Ammon's horn (tissue), 1 donor: Measurements from ENCODE around the gene TRIB2.
A peak's percentile ranks its signal among the peaks of the same experiment; 100 is the strongest.
"Not testable (repeated sequence)": the region's sequence is repeated elsewhere in the genome, so short reads cannot be mapped to it uniquely, and the experiment has no call there.

Experiments
- DNase-seq: peaks from one replicate; pipeline ENCODE4 v3.0.0-alpha.2; 2016; ENCODE audit warnings: low spot score

The TRIB2 gene

DNA sequence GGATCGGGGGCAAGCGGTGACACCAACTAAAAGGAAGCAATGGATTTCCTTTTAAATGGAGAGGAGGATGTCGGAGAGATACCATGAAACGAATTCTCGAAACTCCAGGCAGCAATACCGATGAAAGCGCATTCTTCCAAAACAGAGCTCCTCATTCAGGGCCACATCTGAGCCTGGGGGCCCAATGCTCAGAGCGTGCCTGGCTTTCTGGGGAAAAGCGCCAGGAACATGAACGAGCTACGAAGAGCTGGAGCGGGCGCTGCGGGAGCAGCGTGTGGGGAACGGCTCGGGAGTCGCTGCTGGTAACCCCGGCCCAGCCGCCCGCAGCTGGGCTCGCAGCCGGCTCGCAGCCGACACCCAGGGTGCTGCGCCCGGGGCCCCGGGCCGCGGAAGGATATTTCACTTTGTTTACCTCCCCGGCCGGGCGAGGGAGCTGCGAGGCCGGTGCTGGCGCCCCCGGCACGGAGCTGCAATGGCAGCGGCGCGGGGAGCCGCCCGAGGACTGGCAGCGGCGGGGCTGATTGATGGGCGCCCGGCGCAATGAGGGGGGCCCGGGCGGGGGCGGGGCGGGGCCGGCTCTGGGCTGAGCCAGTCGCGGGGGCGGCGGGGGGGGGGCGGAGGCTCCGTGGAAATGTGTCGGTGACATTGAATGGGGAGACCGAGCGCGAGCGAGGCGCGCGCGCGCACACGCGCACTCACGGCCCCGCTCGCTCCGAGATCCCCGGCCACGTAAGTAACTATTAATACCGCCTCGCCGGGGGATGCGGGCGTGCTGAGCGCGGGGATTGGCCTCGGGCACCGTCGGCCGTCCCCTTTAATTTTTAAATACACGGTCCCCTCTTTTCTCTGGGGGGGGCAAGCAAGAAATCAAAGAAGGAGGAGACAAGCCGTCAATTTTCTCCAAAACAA lies at the start of gene TRIB2:
Gene TRIB2 (plus strand): TSS at position 655 of the 909 bp plus-strand sequence. CDS start 1,372 bp downstream, outside the sequence.
- DNase-seq, result peak; percentile 84

DNA sequence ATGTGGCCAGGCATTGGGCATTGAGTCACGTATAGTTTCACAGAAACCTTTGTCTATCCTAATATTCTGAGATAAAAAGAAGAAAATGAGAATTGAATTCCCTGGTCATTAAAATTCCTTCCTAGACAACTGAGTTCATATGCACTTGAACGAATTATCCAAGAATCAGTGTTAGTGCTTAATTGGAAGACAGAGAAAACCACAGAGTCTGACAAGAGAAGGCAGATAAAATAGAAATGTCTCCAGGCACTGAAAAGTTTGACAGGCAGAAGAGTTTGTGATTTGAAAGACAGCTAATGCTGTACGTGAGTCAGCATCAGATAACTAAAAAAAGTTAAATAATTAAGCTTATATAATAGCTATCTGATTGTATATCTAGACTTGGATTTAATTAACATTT lies 47.7 kb upstream of the TRIB2 start:
- no peak for DNase-seq

DNA sequence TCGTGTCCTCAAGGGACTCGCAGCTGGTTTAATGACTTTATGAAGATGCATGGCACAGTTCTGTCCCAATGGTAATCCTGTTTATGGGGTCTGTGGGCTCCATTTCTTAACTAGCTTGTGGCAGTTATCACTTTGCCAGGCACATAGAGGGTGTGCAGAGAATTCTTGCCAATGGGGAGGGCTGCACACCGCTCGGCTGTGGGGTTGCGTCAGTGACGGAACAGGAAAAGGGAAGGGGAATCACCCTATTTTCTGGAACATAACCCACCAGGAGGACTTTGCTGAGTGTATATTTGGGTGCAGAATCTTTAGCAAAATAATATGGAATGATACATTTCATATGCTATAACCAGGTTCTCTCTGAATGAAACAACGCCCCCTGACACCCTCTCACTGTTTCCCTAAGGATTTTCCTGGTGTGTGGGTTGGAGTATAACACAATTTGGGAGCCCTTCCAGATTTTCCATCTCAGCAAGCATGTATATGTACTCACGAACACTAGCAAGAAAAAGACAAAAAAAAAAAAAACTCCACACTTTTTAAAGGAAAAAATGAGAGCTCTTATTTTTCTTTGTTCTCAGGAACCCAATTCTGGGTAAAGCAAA lies 43.9 kb upstream of the TRIB2 start:
- no peak for DNase-seq

DNA sequence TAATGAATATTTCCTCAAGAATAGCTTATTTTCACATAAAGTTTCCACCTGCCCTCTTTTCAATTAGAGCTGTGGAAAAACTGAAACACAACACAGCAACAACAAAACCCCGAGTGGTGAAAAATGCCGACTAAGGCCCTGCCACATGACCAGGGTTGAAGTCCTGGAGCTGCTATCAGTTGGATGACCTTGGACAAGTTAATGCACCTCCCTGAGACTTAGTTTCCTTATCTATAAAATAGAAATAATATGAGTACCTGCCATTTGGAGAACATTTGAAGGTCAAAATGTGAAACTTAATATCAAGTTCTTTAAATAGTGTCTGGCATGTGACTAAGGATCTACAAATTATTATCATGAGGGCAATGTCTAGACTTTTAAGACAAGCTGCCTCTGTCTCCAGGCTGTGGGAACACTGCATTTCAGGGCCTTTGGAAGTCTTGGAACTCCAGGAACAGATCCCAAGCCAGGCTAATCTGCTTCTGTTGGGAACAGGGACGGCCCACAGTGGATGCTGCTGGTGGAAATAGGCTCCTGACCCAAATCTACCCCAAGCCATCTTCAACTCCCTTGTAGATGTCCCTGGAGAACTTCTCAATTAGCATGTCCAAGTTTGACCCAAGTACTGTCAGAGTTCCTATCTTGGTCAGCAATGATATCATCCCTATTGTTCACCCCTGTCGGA lies 42.0 kb upstream of the TRIB2 start:
- no peak for DNase-seq

DNA sequence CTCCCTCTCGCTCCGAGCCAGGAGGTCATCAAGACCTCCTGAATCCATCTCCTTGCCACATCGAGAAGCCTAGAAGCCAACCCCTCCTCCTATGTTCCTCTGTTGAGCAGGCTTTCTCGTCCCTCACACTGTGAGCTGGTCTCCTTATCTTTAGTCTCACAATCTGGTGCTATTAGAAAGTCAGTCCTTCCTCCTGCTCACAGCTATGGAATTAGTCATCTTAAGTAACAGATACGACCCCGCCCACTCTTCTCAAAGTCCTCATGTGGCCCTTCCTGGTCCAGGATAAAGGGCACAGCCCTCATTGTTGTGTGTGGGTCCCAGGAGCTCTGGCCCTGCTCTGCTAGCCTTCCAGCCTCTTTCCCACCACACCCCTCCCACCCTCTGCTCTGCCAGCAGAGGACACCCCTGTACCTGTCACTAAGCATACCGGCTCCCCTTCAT lies 41.4 kb upstream of the TRIB2 start:
- no peak for DNase-seq

DNA sequence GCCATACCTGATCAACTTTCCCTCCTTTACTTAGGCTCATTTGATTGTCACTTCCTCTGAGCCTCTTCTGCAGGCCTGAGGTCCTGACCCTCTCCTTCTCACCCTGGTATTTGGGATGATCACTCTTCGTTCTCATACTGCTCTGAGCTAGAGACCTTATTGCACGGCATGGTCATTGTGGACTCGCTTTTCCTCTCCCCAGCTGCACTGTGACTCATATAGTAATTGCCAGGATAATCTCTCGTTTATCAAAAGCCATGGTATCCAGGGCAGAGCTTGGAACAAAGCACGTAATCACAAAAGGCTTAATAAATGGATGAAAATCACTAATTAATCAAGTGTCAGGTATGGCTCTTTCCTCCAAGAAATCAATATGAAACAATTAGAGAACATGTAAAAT lies 40.9 kb upstream of the TRIB2 start:
- no peak for DNase-seq

DNA sequence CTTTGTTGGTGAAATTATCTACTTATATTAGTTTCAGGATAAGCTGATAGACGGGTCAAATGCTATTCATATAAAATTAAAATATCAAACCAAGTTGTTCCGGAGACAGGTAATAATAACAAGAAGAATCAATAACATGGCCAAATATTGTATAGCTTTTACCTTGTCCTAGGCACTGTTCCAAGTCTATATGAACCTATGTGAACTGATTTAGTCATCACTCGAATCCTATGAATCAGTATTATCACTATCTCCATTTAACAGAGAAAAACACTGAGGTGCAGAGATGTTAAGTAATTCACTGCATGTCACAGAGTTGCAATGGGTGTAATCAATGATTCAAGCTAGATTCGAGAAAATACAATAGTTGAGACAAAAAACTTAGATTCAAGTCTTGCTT lies 40.0 kb upstream of the TRIB2 start:
- DNase-seq, result no peak

DNA sequence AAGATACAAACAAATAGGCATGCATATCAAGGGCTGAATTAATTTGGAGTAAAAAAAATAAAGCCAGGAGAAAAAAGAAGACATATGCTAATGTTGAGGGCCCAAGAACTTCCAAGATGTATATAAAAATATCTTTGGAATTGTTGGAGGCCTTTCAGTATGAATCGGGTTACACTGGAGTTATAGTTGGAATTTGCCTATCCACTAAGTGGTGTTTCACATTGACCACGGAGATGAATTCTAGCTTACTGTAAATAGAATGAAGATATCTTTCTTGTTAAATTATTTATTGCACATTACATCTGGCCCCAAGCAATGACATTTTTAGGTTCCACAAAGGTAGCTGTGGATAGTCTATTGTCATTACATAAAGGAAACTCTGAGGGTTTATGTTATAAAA lies 38.5 kb upstream of the TRIB2 start:
- DNase-seq, result no peak

DNA sequence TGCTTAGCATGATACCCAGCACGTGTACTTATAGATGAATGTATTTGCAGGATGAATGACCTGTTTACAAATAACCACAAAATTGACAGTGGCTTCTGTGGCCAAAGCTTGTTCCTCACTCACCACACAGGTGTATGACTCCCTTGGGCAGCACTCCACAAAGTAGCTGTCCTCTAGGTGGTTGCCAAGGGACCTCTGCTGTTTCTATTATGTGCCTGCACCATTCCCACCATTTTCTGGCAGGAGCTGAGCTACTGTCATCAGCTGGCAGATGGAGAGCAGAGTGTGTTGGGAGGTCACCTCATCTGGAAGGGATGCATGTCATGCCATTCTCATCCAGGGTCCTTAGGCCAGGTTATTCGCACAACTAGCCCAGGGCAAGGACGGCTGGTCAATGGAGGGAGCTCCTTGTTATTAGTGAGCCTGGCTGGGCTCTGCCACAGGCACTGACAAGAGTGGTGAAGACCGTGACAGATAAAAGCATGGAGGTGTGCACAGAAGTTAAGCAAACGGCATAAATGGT lies 37.1 kb upstream of the TRIB2 start:
- no peak for DNase-seq

DNA sequence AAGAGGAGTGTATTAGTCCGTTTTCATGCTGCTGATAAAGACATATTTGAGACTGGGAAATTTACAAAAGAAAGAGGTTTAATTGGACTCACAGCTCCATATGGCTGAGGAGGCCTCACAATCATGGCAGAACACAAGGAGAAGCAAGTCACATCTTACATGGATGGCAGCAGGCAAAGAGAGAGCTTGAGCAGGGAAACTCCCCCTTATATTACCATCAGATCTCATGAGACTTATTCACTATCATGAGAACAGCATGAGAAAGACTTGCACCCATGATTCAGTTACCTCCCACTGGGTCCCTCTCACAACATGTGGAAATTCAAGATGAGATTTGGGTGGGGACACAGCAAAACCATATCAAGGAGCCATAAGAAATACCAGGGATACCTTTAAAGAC lies 36.6 kb upstream of the TRIB2 start:
- not testable (repeated sequence) for DNase-seq

DNA sequence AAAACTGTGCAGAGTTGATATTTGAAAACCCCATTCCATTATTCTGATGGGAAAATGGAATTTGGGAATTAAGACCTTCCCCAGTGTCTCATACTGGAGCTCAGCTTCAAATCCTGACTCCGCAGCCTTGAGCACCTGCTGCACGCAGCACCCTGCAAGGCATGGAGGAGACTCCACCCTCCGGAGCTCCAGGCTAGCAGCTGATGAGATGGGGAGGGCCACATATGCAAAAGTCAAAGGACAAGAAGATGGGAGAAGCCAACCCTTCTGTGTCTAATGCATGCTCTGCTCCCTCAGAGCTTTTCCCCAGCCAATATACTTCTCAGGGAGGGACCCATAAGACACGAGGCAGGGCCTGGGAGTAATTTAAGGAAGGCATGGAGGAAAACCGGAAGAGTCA lies 34.7 kb upstream of the TRIB2 start:
- DNase-seq, result no peak

DNA sequence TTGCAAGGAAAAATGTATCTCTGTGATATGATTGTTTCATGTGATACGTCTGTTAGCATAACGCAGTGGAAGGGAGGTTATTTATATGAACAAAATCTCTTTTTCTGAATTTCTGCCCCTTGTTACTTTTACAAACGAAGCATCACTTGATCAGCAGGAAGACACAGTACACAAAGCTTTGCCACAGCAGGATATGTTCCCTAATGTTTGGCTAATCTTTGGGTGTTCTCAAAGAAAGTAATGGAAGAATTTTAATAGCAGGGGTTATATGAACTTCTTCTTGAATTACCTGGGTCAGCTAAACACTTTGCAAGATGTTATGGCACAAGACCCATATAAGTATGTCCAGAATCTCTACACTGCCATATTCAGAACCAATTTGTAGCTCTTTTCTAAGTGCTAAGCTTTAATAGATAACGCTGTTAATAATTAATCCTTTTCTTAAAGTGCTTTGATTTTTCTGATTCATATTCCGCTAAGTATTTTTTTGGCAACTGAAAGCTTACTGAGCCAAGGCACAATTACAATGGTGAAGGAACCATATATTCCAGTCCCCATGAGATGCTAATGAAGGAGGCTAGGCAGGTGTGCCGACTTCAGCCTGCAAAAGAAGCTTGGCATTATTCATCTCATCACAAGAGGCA lies 33.2 kb upstream of the TRIB2 start:
- DNase-seq, result no peak

DNA sequence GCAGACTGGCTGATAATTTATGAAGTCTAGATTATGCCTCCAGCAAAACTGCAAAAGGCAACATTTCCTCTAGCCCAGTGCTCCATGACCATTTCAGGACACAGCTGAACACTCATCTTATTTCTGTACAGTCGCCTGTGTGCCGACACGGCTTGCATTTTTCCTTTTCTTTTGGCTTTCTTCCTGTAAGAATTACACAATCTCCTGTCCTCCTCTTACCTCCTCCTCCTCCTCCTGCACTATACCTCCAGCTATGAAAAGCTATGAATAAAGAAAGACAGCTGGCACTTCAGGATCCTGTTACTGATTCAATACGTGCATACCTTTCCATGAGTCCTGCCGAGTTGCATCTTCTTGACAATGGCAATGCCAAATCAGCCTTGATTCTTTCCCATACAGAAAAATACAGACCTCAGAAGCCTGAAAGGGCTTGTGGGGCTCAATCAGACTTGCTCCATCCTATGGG lies 32.2 kb upstream of the TRIB2 start:
- DNase-seq, result no peak

DNA sequence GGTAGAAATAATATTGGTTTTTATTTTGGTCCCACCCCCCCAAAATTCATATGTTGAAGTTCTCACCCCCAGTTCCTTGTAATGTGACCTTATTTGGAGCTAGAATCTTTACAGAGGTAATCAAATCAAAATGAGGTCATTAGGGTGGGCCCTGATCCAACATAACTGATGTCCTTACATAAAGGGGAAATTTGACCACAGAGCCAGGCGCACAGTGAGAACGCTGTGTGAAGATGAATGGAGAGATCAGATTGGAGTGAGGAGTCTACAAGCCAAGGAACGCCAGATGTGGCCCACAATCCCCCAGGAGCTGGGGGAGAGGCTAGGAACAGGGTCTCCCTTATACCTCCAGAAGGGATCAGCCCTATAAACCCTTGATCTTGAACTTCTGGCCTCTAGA lies 31.6 kb upstream of the TRIB2 start:
- DNase-seq, result no peak

DNA sequence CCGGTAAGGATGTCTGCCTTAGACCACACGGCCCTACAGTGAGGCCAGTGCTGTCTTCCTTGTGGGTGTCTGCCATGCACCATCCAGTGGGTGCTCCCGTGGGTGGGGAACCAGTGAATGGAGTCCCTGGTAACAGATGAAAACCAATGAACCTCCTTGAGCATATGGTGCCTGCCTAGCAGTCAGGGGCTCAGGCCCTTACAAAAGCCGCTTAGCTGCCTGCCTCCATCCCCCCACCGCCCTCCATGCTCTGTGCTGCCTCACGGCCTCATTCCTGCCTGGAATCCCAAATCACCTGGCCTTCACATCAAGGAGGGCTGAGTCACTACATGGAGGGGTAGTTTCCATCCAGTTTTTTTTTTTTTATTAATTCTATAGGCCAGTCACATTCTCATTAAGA lies 30.8 kb upstream of the TRIB2 start:
- no peak for DNase-seq

DNA sequence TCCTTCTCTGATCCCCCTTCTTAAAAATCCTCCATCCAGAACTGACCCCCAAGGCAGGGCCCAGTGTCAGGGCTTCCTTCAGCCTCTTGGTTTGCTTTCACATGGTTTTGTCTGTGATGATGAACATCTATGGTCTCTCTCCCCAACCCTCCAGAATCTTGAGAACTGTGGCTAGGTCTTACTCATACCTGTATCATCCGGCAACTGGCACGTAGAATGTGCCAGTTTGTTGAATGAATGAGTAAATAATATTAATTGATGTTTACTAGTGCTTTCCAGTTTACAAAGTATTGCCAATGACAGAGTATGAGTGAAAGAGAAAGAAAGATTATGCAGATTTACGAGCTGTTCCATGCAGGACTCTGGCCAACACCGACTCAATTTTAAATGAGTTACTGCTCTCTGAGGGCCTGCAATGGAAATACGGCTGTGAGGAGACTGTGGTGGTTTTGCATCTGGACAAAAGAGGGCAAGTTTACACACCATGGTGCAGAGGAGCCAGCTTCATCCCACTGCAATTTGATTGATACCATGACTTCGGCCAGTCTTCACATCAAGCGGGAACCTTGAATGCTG lies 29.9 kb upstream of the TRIB2 start:
- no peak for DNase-seq

DNA sequence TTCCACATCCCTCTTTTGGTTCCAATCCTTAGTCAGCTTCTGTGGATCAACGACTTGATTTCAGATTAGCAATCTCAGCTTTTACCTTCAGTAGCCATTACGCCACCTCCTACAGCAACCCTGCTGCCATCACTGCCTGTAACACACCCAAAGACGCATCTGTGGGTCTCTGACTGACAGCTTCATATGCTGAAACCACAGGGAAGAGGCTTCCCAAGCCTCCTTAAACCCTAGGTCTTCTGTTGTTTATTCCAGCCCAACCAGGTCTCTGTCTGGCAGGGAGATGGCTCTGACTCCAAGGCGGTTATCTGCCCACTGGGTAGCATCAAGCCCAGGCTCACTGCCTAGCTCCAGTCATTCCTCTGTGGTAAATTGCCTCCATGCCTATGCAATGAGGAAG lies 28.6 kb upstream of the TRIB2 start:
- no peak for DNase-seq

DNA sequence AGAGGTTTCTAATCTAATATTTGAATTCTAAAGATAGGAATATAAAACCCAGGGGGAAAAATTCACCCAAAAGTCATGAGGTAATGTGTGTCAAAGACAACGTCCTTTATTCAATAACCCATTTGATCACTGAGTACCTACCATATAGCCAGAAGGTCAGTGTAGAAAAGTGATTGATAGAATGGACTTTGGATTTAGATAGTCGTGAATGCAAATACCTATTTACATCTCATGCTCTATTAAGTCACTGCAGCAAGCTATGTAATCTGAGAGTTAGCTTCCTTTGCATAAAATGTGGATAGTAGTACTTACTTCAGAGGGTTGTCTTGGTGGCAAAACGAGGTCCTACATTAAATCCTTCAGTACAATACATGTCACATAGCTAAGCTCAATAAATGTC lies 27.8 kb upstream of the TRIB2 start:
- DNase-seq, result no peak

DNA sequence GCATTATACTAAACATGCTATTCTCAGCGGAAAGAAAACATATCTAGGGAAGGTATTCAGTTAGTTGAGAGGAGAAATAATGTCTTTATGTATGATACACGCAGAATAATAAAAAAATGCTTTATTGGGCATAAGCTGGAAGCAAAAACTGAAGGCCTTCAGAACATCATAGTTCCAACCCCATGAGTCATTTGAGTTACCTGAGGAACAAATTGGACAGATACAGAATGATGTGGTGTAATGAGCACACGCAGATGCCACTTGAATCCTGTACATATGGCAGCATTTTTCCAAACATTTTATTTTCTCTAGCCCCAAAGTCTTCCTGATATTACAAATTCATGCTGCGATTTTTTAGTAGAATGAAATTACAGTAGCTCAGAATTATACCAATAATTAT lies 23.2 kb upstream of the TRIB2 start:
- no peak for DNase-seq

DNA sequence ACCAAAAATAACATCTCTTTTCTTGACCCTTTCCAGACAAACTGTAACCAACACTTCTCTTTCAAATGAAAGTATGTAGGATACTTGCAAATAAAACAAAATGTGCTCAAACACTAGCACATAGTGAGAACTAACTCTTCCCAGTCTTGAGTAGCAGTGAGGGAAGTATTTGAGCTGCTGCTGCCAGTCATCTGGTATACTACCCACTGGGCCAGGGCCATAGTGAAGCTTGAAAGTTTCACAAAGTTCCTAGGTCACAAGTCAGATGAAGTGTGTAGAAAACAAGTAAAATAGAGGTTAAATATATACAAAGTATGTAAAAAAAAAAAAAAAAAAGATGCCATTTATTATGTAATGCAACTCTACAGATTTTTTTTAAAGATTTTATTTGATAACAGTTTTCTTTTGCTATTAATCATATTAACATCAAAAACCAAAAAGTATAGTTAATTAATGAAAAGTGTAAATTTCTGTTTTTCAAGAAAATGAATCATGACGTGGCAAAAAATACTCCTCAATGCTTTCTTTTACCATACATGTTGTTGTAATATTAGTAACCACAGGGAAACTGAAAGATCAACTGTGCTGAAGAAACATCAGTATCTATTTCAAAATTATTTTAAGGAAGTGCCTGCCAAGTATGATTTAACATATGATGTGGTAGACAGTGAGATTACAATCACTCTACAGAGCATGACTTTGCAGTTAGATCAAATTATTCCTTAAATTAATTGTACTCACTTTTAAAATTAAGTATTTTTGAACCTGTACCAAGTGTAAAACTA lies 21.6 kb upstream of the TRIB2 start:
- no peak for DNase-seq

DNA sequence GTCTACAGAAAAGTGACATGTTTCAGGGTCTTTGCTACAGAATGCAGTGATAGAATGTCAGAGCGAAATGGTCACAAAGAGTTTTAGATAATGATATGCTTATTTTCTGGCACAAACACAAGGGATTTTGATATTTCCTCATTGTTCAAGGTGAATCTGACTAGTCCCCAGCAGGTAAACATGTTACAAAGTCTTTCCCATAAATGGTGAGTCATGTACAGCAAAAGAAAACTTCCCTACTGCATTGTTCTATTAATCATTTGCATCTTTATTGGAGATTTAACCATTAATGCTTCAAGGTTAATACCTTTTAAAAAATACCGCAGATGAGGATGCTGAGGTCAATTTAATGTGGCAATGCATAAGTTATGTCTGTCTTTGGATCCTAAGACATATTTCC lies 19.1 kb upstream of the TRIB2 start:
- no peak for DNase-seq
